ENCODE measurements around the gene SLC40A1. TPM values are rescaled to one million over a fixed set of nuclear protein-coding genes. Genes with fewer than 3 reads are reported as not detected.

SLC40A1 gene
- total RNA-seq, 1 donor from 2014 or later, result 48.6 TPM

DNA sequence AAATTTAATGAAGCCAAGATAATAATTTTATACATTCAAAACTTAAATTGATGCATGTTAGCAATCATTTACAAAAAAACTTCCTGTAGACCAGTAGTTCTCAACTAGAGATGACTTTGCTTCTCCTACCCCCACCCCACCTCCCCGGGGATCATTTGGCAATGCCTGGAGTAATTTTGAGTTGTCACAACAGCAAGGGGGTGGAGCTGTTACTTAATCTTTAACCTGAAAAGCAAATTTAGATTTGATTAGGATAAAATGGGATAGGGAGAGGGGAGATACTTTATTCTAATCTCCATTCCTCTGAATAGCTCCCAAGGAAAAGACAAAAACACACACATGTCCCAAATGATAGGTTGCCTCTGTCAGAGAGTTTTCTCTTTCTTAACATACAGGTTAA, 4.2 kb downstream of the SLC40A1 start:
- no peak for ATAC-seq
- DNase-seq (ENCODE audit: low spot score), result no peak
- intact Hi-C loops (cut with DNase I), result no loop called here

GRCh38 chr2:189574793-189575475, 5.7 kb downstream of the SLC40A1 start:
- intact Hi-C loops (cut with DNase I), result no loop called here
- ATAC-seq, result no peak
- DNase-seq (ENCODE audit: low spot score), result no peak

GRCh38 chr2:189570570-189571031, 10.0 kb downstream of the SLC40A1 start:
- no peak for ATAC-seq
- intact Hi-C loops (cut with DNase I), result no loop called here
- DNase-seq (ENCODE audit: low spot score), result no peak

DNA sequence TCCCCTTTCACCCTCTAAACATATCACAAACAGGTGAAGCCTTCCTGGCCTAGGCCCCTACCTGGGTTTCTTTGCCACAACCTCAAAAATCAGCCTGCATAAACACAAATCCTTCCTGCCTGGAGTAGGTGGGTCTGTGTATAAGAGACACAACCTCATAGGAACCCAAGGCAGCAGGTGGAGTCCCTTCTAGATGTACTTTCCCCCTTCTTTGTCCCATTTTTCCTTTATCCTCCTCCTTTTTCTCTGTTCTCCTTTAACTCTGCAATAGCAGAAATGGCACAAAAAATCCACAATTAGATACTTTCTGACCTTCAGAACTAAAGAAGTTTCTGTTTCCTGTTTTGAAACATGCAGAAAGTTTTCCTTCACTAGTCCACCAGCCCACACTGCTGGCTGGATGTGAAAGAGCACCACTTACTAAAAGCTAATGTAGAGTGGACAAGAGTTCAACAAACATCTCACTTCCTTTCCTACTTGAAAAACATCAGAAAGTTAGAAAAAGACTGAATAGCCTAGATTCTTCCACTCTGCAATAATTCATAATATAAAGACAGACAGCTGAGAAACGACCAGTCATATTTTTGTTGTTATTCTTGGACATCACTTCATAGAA, 11.2 kb downstream of the SLC40A1 start:
- ATAC-seq, result peak; percentile 77
- intact Hi-C loops (cut with DNase I), result no loop called here
- DNase-seq (ENCODE audit: low spot score), result no peak

- DNase-seq (ENCODE audit: low spot score) (no peak), ATAC-seq (peak; percentile 70)
- intact Hi-C loops (cut with DNase I), result no loop called here
These were observed 14.5 kb downstream of the SLC40A1 start for GRCh38 chr2:189566046-189566445.

DNA sequence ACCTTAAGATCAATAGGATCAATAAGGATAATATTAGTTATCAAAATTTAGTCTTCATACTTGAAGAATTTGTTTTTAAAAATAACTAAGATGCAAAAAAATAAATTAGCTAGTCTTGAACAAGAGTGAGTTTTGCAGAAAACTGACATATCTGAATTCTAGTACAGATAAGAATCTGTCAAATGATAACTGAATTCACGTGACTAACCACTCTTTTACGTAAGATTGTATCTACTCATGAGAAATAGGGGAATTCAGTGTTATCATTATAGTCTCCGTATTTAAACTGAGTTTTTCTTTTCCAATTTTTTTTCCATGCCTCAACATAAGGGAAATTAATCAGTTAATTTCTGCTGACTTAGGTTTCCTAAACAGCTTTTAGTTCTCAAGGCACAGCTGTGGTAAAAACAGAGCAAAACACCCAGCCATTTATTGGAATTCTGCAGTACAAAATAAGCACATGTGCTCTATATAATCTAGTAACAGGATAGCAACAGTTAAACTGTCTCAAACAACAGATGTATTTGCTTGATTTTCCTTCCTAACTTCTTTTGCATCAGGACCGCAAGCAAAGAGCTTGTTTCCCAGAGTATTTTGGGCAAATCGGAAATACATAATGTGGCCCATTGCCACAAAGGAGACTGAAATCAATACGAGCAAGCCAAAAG, 19.1 kb downstream of the SLC40A1 start:
- no peak for DNase-seq (ENCODE audit: low spot score)
- intact Hi-C loops (cut with DNase I), result no loop called here
- no peak for ATAC-seq

DNA sequence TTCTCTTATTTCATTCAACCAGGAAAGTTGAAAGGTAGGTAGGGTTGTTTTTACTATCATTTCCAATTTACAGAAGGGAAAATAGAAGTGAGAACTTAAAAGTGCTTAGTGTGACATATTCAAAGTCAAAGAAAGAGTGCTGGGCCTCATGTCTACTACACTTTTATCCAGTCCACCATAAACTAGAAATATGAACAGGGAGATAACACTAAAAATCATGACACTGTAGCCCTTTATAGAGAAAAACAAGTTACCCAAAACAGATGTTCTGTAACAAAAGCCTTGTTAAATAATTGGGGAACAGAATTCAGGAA, 20.4 kb downstream of the SLC40A1 start:
- no peak for DNase-seq (ENCODE audit: low spot score)
- intact Hi-C loops (cut with DNase I), result no loop called here
- ATAC-seq, result no peak

- ATAC-seq (peak; percentile 90), DNase-seq (ENCODE audit: low spot score) (no peak)
- intact Hi-C loops (cut with DNase I), result no loop called here
These were observed 20.9 kb downstream of the SLC40A1 start for GRCh38 chr2:189559579-189560272.

- intact Hi-C loops (cut with DNase I), result no loop called here
- ATAC-seq, result no peak
- DNase-seq (ENCODE audit: low spot score), result no peak
These were observed 21.9 kb downstream of the SLC40A1 start for GRCh38 chr2:189558516-189559272.

- intact Hi-C loops (cut with DNase I), result no loop called here
- ATAC-seq (no peak), DNase-seq (ENCODE audit: low spot score) (no peak)
These were observed 23.2 kb downstream of the SLC40A1 start for GRCh38 chr2:189557373-189557772.

- ATAC-seq (no peak), DNase-seq (ENCODE audit: low spot score) (no peak)
- intact Hi-C loops (cut with DNase I), result no loop called here
These were observed 24.1 kb downstream of the SLC40A1 start for GRCh38 chr2:189556526-189556925.

DNA sequence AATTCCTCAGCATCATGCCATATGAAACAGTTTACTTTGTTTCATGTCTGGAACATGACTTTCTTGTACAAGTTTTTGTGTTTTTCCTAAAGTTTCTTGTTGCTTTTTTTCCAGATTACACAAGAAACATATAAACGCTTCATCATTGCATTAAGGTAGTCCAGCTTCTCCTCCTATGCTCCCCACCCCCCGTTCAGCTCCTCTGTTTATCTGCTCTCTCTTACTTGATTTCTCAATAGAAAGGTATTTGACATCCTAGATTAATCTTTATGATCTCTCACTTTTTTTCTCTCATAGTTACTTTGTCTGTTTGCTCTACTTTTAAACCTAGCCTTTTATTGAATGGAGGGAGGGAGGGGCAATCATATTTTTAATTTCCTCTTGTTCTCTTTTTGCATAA, 25.4 kb downstream of the SLC40A1 start:
- no peak for ATAC-seq
- intact Hi-C loops (cut with DNase I), result no loop called here

GRCh38 chr2:189553504-189554088, 27.0 kb downstream of the SLC40A1 start:
- ATAC-seq (no peak), DNase-seq (ENCODE audit: low spot score) (no peak)
- intact Hi-C loops (cut with DNase I), result loop anchor here (5.0 kb wide), 1 partner anchor 1771 kb away; no protein-coding TSS in a partner anchor

More for the DNA sequence above, 25.4 kb downstream of the SLC40A1 start:
- DNase-seq (ENCODE audit: low spot score), result no peak

- no peak for DNase-seq (ENCODE audit: low spot score)
- intact Hi-C loops (cut with DNase I), result loop anchor here (5.0 kb wide), 1 partner anchor 1771 kb away; no protein-coding TSS in a partner anchor
- no peak for ATAC-seq
These were observed 27.6 kb downstream of the SLC40A1 start for GRCh38 chr2:189552991-189553404.

- DNase-seq (ENCODE audit: low spot score), result no peak
- intact Hi-C loops (cut with DNase I), result loop anchor here (5.0 kb wide), 1 partner anchor 1770 kb away; no protein-coding TSS in a partner anchor
- ATAC-seq, result peak; percentile 75
These were observed 28.1 kb downstream of the SLC40A1 start for GRCh38 chr2:189552334-189552990.

- DNase-seq (ENCODE audit: low spot score) (no peak), ATAC-seq (no peak)
- intact Hi-C loops (cut with DNase I), result loop anchor here (5.0 kb wide), 1 partner anchor 1770 kb away; no protein-coding TSS in a partner anchor
These were observed 28.8 kb downstream of the SLC40A1 start for GRCh38 chr2:189551808-189552207.

GRCh38 chr2:189549449-189549832, 31.1 kb downstream of the SLC40A1 start:
- intact Hi-C loops (cut with DNase I), result no loop called here
- ATAC-seq (peak; percentile 68), DNase-seq (ENCODE audit: low spot score) (peak; percentile 69)

All from sciatic nerve (tissue), 2 donors.